ENCODE data around the gene MYL7. TPM values are rescaled to one million over a fixed set of nuclear protein-coding genes. Genes with fewer than 3 reads are reported as not detected.

Gene MYL7
- not detected for total RNA-seq

- in situ Hi-C loops (cut with MboI; ENCODE audit: low pct_ligation_motif_present in 1 of 4, low pct_unique_long_range_greater_than_20kb in 1 of 4, low sequenced_read_pairs in 3 of 4): no loop called here
- no peak for DNase-seq
These were observed at the start of gene MYL7 for GRCh38 chr7:44141221-44141850. TSS of gene MYL7 (minus strand) at chr7:44141332. CDS start at chr7:44141305, 27 bp downstream.

GRCh38 chr7:44189993-44190872, 49.1 kb upstream of the MYL7 start:
- no peaks in the 10 kb centered on the region for H3K9me3 ChIP-seq
- in situ Hi-C loops (cut with MboI; ENCODE audit: low pct_ligation_motif_present in 1 of 4, low pct_unique_long_range_greater_than_20kb in 1 of 4, low sequenced_read_pairs in 3 of 4): no loop called here

More at GRCh38 chr7:44141221-44141850, at the start of gene MYL7:
- WGBS, 2 donors (ENCODE audit: low coverage in 1 of 2): 70% methylated on average over 6 of the region's 6 CpGs; no CpG with 5 or more reads in 1 of the 2 donors
- no peaks in the 10 kb centered on the region for H3K9me3 ChIP-seq
- H3K4me1 ChIP-seq: peaks cover 2 to 13% (median 7%) of the 10 kb centered on the region in 4 donors
- H3K27me3 ChIP-seq: peaks cover 11% of the 10 kb centered on the region
- no peak for TF ChIP-seq POLR2AphosphoS5 (IDR thresholded peaks at IDR 0.05)
- no peak for TF ChIP-seq CTCF (IDR thresholded peaks at IDR 0.05)
- TF ChIP-seq EP300 (IDR thresholded peaks at IDR 0.05; ENCODE audit: low read depth): no peak
- no peak for TF ChIP-seq POLR2A (IDR thresholded peaks at IDR 0.05)
- intact Hi-C loops (cut with DNase I; ENCODE audit: low total_unique reads): no loop called here
- no peak within 1 kb of the TSS for H3K4me3 ChIP-seq
- H3K36me3 ChIP-seq: no peaks in the 10 kb centered on the region
- H3K27ac ChIP-seq: no peak within 1 kb of the TSS

GRCh38 chr7:44189286-44189992, 48.3 kb upstream of the MYL7 start, which contains the start of gene GCK:
TSS of gene GCK (minus strand) at chr7:44189439. CDS start at chr7:44188953, 486 bp downstream.
- TF ChIP-seq CTCF (IDR thresholded peaks at IDR 0.05) (no peak), POLR2AphosphoS5 (IDR thresholded peaks at IDR 0.05) (no peak), EP300 (IDR thresholded peaks at IDR 0.05; ENCODE audit: low read depth) (no peak), POLR2A (IDR thresholded peaks at IDR 0.05) (no peak)
- Histone ChIP-seq H3K4me1 (no peaks in the 10 kb centered on the region), H3K36me3 (no peaks in the 10 kb centered on the region), H3K9me3 (no peaks in the 10 kb centered on the region), H3K27ac (no peak within 1 kb of the TSS), H3K27me3 (no peaks in the 10 kb centered on the region), H3K4me3 (no peak within 1 kb of the TSS)
- no peak for DNase-seq
- in situ Hi-C loops (cut with MboI; ENCODE audit: low pct_ligation_motif_present in 1 of 4, low pct_unique_long_range_greater_than_20kb in 1 of 4, low sequenced_read_pairs in 3 of 4): no loop called here
- WGBS, 2 donors (ENCODE audit: low coverage in 1 of 2): 81% methylated on average over 11 of the region's 11 CpGs; no CpG with 5 or more reads in 1 of the 2 donors
- intact Hi-C loops (cut with DNase I; ENCODE audit: low total_unique reads): no loop called here

More at GRCh38 chr7:44189993-44190872, 49.1 kb upstream of the MYL7 start:
- Histone ChIP-seq H3K4me3 (no peak overlapping the region), H3K27me3 (no peaks in the 10 kb centered on the region), H3K27ac (no peak overlapping the region), H3K4me1 (no peaks in the 10 kb centered on the region), H3K36me3 (no peaks in the 10 kb centered on the region)
- TF ChIP-seq POLR2A (IDR thresholded peaks at IDR 0.05): no peak
- no peak for TF ChIP-seq POLR2AphosphoS5 (IDR thresholded peaks at IDR 0.05)
- no peak for TF ChIP-seq EP300 (IDR thresholded peaks at IDR 0.05; ENCODE audit: low read depth)
- TF ChIP-seq CTCF (IDR thresholded peaks at IDR 0.05): no peak
- intact Hi-C loops (cut with DNase I; ENCODE audit: low total_unique reads): no loop called here
- no peak for DNase-seq
- 57 to 69% methylated on average over 2 to 13 of the region's 14 CpGs for WGBS, 2 donors (ENCODE audit: low coverage in 1 of 2)
